Activated naive CD4-positive, alpha-beta T cell treated with Interleukin-2 at 50 U/mL for 16 hours (primary cell): Measurements from ENCODE around the gene USP5.

ENCODE experiments used
- DNase-seq: peaks from one replicate; pipeline ENCODE4 v3.0.0-alpha.2; 2020

Gene USP5

DNA sequence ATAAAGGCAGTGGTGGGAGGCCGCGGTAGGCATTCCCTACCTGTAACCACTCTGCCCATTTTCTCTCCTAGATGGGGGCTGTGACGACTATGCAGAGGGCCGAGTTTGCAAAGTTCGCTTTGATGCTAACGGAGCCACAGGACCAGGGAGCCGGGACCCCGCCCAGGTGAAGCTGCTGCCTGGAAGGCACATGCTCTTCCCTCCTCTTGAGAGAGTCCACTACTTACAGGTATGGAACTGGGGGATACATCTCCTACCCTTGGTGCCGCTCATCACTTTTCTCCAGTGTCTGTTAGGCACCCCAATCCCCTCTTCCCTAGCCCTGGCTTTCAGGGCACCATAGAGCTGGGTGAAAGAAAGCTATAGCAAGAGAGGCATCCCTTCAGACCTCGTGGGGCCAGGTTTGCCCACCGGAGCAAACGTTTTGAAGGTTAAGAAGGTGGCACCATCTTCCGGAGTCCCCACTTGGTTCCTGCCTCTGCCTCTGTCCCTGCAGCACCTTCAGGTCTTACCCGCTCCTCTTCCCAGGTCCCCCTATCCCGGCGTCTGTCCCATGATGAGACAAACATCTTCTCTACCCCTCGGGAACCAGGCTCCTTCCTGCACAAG is 25.7 kb upstream of the USP5 start:
- DNase-seq, result no peak

DNA sequence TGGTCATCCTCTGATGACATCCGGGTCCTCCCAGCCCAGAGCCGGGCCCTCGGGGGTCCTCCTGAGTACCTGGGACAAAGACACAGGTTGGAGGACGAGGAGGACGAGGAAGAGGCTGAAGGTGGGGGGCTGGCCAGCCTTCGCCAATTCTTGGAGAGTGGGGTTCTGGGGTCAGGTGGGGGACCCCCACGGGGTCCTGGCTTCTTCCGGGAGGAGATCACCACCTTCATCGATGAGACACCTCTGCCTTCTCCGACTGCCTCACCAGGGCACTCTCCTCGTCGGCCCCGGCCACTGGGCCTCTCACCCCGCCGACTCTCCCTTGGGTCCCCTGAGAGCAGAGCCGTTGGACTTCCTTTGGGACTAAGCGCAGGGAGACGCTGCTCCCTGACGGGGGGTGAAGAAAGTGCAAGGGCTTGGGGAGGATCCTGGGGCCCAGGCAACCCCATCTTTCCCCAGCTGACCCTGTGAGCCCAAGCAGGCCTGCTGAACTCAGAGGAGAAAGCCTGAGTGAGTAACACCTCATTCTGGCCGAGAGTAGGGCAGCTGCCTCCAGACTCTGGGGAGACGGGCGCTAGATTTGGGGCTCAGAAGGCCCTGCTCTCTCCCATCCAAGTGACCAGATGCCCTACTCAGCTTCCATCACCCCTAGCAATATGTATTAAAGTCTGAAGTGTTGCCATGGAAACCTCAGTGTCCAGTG is 25.1 kb upstream of the USP5 start:
- no peak for DNase-seq

- DNase-seq, result peak; percentile 55
Measured at GRCh38 chr12:6827437-6827911, 24.5 kb upstream of the USP5 start.

DNA sequence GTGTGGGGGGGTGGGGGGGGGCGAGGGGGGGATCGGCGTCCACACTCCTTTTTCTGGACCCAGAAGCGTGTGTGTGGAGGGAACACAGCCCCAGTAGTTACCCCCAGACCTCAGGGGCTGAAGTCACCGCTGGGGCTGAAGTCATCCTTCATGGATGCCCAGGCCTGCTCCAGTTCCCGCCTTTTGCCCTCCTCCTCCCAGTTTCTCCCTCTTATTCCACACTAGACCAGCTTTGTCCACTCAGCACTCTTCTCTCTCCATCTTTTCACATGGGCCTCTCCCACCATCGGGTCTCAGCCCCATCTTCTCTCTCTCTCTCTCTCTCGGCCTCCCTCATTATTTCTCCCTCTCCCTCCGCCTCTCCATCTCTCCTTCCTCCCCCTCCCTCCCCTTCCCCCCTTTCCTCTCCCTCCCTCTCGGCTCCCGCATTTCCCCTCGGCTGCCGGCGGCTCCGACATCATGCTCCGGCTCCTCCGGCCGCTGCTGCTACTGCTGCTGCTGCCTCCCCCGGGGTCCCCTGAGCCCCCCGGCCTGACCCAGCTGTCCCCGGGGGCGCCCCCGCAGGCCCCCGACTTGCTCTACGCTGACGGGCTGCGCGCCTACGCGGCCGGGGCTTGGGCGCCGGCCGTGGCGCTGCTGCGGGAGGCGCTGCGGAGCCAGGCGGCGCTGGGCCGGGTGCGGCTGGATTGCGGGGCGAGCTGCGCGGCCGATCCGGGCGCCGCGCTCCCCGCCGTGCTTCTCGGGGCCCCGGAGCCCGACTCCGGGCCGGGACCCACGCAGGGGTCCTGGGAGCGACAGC is 23.8 kb upstream of the USP5 start, which contains the start of gene P3H3:
P3H3 (plus strand) TSS at position 426 of the 799 bp plus-strand sequence; CDS start at position 460, 34 bp downstream.
- no peak for DNase-seq

- peak; percentile 45 for DNase-seq
Measured at GRCh38 chr12:6828781-6829535, 23.0 kb upstream of the USP5 start.

DNA sequence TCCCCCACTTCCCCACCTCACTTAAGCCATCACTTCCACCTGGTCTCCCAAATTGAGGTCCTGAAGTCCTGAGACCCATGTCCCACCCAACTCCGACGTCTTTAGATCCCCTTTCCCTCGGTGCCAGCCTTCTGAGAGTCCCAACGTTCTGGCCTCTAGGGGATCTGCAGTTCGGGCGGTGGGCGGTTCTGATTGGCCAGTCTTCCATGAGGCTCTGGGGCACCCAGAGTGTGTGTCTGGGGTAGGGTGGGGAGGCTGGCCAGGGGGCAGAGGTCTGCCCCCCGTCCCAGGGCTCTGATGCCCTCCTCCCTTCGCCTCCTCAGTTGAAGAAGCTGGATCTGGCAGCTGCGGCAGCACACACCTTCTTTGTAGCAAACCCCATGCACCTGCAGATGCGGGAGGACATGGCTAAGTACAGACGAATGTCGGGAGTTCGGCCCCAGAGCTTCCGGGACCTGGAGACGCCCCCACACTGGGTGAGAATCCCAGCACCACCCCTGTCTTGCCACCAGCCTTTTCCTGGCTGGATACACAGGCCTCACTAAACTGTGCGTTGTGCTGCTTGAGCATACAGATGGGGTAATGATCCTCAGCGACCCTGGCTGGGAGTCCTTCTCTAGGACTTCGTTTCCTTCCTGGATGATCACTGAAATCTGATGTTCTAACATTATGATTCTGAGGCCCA is 22.3 kb upstream of the USP5 start:
- no peak for DNase-seq

DNA sequence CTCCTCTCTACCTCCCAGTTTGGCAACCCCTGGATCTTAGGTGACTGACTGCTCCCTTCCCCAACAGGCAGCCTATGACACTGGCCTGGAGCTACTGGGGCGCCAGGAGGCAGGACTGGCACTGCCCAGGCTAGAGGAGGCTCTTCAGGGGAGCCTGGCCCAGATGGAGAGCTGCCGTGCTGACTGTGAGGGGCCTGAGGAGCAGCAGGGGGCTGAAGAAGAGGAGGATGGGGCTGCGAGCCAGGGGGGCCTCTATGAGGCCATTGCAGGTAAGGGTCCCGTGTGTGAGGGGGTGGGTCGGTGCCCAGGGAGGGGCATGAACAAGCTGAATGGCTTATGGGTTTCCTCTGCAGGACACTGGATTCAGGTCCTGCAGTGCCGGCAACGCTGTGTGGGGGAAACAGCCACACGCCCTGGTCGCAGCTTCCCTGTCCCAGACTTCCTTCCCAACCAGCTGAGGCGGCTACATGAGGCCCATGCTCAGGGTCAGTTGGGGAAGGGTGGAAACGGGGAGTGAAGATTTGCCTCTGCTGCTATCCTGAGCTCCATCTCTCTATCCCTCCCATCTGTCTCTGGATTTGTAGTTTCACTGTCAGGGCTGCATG is 21.6 kb upstream of the USP5 start:
- no peak for DNase-seq

DNA sequence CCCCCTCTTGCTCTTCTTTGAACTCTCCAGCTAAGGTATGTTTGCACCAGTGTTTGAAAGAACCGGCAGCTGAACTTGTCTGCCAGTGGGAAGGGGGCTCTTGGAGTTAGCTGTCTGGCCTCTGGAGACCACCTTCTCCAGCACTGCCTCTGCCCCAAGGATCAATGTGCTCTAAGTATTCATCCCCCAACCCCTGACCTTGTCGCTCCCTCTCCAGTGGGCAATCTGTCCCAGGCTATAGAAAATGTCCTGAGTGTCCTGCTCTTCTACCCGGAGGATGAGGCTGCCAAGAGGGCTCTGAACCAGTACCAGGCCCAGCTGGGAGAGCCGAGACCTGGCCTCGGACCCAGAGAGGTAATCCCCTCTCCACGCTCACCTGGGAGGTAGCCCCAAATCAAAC is 21.0 kb upstream of the USP5 start:
- no peak for DNase-seq

DNA sequence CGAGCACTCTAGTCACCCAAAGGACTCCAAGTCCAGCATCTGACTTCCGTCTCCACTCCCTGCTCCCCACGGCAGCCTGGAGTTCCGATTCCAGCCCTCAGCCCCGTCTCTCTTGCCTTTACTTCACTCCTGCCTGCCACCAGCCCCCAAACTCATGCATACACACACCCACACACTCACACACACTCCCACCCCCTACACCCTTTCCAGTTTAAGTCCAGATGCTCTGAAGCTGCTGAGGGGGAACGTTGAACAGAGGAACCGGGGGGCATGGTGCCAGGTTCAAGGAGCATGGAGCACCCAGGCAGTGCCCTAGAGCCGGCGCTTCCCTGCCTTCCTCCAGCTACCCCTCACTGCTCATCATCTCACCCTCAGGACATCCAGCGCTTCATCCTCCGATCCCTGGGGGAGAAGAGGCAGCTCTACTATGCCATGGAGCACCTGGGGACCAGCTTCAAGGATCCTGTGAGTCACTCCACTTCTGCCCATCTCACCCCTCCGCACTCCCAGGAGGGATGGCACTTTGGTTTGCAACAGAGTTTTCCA is 20.4 kb upstream of the USP5 start:
- no peak for DNase-seq

DNA sequence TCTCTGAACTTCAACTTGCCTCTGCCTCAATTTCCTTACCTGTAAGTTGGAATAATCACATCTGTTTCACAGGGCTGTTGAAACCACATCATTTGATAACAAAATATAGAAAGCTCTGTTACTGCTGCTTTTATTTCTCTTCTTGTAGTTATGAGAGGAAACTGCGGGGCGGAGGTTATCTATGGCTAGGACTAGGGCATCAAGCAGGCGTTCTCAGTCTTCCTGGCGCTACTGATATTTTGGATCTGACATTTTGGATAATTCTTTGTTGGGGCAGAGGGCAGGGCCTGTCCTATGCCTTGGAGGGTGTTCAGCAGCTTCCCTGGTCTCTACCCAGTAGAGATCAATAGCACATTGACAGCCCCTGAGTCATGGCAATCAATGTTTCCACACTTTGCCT is 19.8 kb upstream of the USP5 start:
- no peak for DNase-seq

- DNase-seq, result no peak
Measured at GRCh38 chr12:6833189-6833890, 18.6 kb upstream of the USP5 start.

GRCh38 chr12:6834254-6834653 is 17.7 kb upstream of the USP5 start:
- DNase-seq, result no peak

GRCh38 chr12:6834873-6835272 is 17.1 kb upstream of the USP5 start:
- DNase-seq, result no peak

GRCh38 chr12:6836851-6837250 is 15.1 kb upstream of the USP5 start:
- no peak for DNase-seq

GRCh38 chr12:6837370-6838060 is 14.4 kb upstream of the USP5 start:
- DNase-seq, result no peak

DNA sequence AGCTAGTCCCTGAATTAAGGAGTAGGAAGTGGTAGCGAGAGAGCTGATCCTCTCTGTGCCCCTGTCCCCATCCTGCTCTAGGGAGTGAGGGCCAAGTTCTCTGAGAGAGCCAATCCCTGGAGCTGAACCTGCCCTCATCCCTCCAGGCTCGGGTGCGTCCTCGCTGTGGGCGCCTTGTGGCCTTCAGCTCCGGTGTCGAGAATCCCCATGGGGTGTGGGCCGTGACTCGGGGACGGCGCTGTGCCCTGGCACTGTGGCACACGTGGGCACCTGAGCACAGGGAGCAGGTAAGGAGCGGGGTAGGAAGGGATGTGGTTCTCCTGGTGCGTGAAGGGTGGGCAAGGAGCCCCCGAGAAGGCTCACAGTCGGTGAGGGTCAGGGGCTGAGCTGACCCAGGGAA is 13.1 kb upstream of the USP5 start:
- DNase-seq, result no peak

- DNase-seq, result no peak
Measured at GRCh38 chr12:6839482-6840201, 12.3 kb upstream of the USP5 start.

DNA sequence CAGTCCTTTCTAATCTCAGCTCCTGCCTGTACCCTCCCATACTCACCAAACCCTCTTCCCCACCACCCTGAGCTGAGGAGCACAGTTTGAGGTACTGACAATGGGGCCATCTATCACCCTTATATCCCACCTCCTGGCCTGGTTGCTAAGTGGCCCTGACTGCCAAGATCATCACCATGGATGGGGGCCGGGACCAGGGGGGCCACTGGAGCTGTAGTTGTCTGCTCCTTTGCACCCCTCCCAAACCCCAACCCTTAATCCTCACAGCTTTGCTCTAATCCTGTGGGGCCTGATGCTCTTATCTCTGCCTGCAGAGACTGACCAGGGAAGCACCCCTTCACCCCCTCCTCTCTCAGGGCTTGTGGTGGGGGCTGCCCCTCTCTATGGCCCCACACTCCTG is 11.6 kb upstream of the USP5 start:
- no peak for DNase-seq

GRCh38 chr12:6840761-6841515 is 11.0 kb upstream of the USP5 start, which contains the start of gene GNB3:
Gene GNB3, plus strand, starts transcription at chr12:6840925. Its CDS starts 363 bp downstream, at chr12:6841288.
- DNase-seq, result no peak
